ENCODE data around the gene URI1.

- TF ChIP-seq, protein P1, sequence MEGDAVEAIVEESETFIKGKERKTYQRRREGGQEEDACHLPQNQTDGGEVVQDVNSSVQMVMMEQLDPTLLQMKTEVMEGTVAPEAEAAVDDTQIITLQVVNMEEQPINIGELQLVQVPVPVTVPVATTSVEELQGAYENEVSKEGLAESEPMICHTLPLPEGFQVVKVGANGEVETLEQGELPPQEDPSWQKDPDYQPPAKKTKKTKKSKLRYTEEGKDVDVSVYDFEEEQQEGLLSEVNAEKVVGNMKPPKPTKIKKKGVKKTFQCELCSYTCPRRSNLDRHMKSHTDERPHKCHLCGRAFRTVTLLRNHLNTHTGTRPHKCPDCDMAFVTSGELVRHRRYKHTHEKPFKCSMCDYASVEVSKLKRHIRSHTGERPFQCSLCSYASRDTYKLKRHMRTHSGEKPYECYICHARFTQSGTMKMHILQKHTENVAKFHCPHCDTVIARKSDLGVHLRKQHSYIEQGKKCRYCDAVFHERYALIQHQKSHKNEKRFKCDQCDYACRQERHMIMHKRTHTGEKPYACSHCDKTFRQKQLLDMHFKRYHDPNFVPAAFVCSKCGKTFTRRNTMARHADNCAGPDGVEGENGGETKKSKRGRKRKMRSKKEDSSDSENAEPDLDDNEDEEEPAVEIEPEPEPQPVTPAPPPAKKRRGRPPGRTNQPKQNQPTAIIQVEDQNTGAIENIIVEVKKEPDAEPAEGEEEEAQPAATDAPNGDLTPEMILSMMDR (IDR thresholded peaks at IDR 0.05) = no peak
- no peak for TF ChIP-seq POLR2A (IDR thresholded peaks at IDR 0.05)
Measured at GRCh38 chr19:29936409-29936808, 5.6 kb upstream of the URI1 start.
